ENCODE results near the gene DLD.
A peak's percentile ranks its signal among the peaks of the same experiment; 100 is the strongest.
"Not testable (repeated sequence)": the region's sequence is repeated elsewhere in the genome, so short reads cannot be mapped to it uniquely, and the experiment has no call there.

Gene DLD

DNA sequence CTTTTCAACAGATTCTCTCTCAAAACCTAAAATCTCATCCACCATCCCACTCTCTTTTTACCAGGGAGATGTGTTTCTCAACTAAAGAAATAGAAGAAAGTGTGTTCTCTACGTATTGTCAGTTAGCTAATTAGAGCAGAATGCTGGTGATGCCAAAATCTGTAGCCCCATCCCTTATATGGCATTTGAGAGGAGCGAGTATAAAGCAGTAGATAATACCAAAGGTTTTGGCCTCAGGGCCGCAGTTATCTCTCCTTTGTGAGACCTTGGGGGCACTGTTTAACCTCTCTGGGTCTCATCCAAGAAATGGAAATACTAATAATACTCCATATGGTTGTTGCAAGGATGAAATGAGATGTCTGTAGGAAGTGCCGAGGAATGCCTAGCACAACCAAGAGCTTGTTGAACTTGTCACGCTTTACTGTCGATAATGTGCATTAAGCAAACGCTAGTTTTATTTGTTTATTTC is 456 bp upstream of the DLD start:
- peaks cover 3% of the 10 kb centered on the region for H3K27me3 ChIP-seq (replicated peaks)
- in situ Hi-C loops (cut with HindIII; ENCODE audit: low pct_ligation_motif_present, low sequenced_read_pairs): no loop called here
- no peak for DNase-seq
- peak overlapping the region; percentile 86 for H3K4me3 ChIP-seq (ENCODE audit: low read depth, low read length)
- TF ChIP-seq, protein P1, sequence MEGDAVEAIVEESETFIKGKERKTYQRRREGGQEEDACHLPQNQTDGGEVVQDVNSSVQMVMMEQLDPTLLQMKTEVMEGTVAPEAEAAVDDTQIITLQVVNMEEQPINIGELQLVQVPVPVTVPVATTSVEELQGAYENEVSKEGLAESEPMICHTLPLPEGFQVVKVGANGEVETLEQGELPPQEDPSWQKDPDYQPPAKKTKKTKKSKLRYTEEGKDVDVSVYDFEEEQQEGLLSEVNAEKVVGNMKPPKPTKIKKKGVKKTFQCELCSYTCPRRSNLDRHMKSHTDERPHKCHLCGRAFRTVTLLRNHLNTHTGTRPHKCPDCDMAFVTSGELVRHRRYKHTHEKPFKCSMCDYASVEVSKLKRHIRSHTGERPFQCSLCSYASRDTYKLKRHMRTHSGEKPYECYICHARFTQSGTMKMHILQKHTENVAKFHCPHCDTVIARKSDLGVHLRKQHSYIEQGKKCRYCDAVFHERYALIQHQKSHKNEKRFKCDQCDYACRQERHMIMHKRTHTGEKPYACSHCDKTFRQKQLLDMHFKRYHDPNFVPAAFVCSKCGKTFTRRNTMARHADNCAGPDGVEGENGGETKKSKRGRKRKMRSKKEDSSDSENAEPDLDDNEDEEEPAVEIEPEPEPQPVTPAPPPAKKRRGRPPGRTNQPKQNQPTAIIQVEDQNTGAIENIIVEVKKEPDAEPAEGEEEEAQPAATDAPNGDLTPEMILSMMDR (IDR thresholded peaks at IDR 0.05; ENCODE audit: low read depth, low read length, missing control alignments): no peak
- H3K27ac ChIP-seq: peak overlapping the region; percentile 88
- H3K36me3 ChIP-seq (replicated peaks): no peaks in the 10 kb centered on the region

DNA sequence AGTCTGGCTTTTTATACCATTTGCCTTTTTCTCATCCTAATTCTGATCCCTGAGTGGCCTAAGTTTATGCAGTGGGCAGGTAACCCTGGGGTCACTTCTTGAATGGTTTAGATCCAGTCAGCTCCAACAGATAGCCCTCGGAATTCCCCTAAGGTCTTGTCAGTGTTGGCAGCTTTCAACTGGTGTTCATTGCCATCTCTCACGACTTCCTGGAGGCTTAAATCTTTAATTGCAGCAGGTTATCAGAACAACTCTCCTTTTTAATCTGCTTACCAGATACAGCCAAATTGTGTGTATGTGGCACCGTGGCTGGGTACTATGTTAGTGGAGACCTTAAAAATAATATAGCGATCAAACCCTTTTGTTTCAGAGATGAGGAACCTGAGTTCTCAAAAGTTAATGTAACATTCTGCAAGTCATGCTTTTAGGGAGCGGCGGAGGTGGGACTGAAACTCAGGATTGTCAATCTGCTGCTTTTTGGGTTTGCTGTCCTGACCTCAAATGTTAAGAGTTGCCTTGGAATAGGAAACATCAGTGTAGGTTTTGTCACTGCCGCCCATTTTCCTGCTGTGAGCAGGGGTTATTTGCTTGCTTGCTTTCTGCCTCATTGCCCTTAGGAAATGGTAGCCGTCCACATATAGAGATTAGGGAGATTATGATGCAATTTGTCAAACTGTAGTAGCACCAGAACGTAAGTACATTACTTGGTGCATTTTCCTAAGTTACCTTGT is 818 bp downstream of the DLD start:
- H3K27me3 ChIP-seq (replicated peaks): no peaks in the 10 kb centered on the region
- TF ChIP-seq, protein P1 (IDR thresholded peaks at IDR 0.05; ENCODE audit: low read depth, low read length, missing control alignments): no peak
- peak overlapping the region; percentile 86 for H3K4me3 ChIP-seq (ENCODE audit: low read depth, low read length)
- H3K36me3 ChIP-seq (replicated peaks): peaks cover 5% of the 10 kb centered on the region
- in situ Hi-C loops (cut with HindIII; ENCODE audit: low pct_ligation_motif_present, low sequenced_read_pairs): no loop called here
- peak overlapping the region; percentile 88 for H3K27ac ChIP-seq
- peak; percentile 22 for DNase-seq

DNA sequence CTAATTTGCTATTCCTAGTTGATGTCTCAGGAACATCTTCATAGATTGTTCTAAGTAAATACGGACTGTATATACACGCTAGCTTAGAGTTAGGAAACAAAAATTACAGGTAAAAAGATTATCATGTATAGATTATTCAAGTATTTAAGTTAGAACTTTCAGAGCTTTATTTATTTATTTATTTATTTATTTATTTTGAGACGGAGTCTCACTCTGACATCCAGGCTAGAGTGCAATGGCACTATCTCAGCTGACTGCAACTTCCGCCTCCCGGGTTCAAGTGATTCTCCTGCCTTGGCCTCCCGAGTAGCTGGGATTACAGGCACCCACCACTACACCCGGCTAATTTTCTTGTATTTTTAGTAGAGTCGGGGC is 1.4 kb downstream of the DLD start:
- DNase-seq; H3K27ac ChIP-seq; H3K27me3 ChIP-seq (replicated peaks); H3K36me3 ChIP-seq (replicated peaks); in situ Hi-C loops (cut with HindIII; ENCODE audit: low pct_ligation_motif_present, low sequenced_read_pairs); H3K4me3 ChIP-seq (ENCODE audit: low read depth, low read length): not testable (repeated sequence)

DNA sequence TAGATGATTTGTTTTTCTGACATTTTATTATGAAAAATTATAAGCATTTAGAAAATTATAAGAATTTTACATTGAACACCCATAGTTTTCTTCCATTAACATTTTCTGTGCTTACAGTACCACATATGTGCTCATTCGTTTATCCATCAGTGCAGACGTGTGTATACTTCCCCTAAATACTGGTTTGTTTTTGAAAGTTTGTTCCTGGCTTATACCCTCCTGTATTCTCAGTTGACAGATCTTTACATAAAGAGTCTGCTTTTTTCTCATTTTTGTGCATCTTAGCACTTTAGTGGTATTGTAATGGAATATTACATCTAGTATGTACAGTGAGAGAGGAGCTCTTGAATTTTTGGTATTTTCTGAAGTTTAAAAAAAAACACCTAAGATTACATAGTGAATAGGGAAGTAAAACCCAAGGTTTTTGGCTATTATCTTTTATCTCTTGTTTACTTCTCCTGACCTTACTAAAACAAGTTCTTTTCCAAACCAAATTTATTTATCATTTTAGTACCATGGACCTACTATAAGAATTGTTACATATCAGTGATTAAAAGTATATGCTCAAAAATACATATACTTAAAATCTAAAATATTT is 8.1 kb downstream of the DLD start:
- in situ Hi-C loops (cut with HindIII; ENCODE audit: low pct_ligation_motif_present, low sequenced_read_pairs): no loop called here

DNA sequence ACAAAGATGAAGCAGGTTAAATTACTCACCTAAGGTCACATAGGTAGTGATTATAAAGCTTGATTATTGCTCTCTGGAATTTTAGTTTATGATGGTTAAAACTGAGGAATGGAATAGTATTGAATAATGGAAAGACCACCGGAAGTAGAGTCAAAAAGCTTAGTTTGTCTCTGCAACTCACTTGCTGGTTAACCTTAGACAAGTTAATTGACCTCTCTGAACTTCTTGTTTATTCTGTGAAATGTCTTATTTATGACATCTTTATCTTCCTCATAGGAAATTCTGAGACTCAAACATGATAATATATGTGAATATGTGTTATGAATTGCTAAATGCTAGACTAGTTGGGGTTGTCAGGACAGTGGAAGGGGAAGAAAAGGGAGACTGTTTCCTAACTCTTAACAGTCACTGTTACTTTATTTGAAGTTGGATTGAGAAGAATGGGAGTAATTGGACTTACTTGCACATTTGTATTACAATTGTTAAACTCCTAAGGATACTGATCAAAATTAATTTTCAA is 9.6 kb downstream of the DLD start:
- no peaks in the 10 kb centered on the region for H3K27me3 ChIP-seq (replicated peaks)
- in situ Hi-C loops (cut with HindIII; ENCODE audit: low pct_ligation_motif_present, low sequenced_read_pairs): no loop called here
- H3K4me3 ChIP-seq (ENCODE audit: low read depth, low read length): no peak overlapping the region
- H3K27ac ChIP-seq: no peak overlapping the region
- H3K36me3 ChIP-seq (replicated peaks): peaks cover 20% of the 10 kb centered on the region
- no peak for DNase-seq
- TF ChIP-seq, protein P1 (IDR thresholded peaks at IDR 0.05; ENCODE audit: low read depth, low read length, missing control alignments): no peak

More for the DNA sequence above, 8.1 kb downstream of the DLD start:
- Histone ChIP-seq H3K27ac (no peak overlapping the region), H3K4me3 (ENCODE audit: low read depth, low read length) (no peak overlapping the region), H3K36me3 (replicated peaks) (peaks cover 11% of the 10 kb centered on the region), H3K27me3 (replicated peaks) (no peaks in the 10 kb centered on the region)
- no peak for DNase-seq
- TF ChIP-seq, protein P1 (IDR thresholded peaks at IDR 0.05; ENCODE audit: low read depth, low read length, missing control alignments): no peak

DNA sequence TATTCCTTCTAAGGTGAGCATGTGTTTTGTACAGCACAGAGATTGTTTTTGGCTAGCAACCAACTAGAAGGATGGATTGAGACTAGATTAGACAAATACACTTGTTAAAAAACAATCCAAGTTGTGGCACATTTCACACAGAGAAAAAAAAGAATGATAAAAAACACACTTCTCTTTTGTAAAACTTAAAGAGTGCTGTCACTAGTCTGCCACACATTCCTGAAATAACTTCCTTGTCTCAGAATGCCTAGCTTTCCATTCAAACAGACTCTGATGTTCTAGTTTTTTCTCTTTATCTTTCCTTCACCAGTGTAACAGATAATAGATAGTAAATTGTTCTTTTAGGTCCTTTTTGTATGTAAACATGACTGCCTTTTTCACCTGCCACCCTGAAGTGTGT is 11.4 kb downstream of the DLD start:
- TF ChIP-seq, protein P1 (IDR thresholded peaks at IDR 0.05; ENCODE audit: low read depth, low read length, missing control alignments): no peak
- Histone ChIP-seq H3K27ac (no peak overlapping the region), H3K4me3 (ENCODE audit: low read depth, low read length) (no peak overlapping the region), H3K27me3 (replicated peaks) (no peaks in the 10 kb centered on the region), H3K36me3 (replicated peaks) (peaks cover 30% of the 10 kb centered on the region)
- in situ Hi-C loops (cut with HindIII; ENCODE audit: low pct_ligation_motif_present, low sequenced_read_pairs): no loop called here
- DNase-seq: no peak

All from brain microvascular endothelial cell (primary cell).